Fibroblast of pulmonary artery (primary cell): ENCODE results near the gene CABLES1.
A peak's percentile ranks its signal among the peaks of the same experiment; 100 is the strongest.

ENCODE experiments used
- DNase-seq: peaks from one replicate; pipeline ENCODE4 v3.0.0-alpha.2; 2010; ENCODE audit warnings: low read depth
- H3K4me3 ChIP-seq: replicated peaks from 2 replicates; pipeline ENCODE4 v1.5.1; 2011; ENCODE audit warnings: low read depth, mild to moderate bottlenecking, control low read depth, low read length, moderate library complexity
- CTCF ChIP-seq: IDR thresholded peaks from 2 replicates; pipeline ENCODE4 v1.5.1; 2011; ENCODE audit warnings: mild to moderate bottlenecking, control low read depth, low read length, inconsistent platforms; ENCODE audit errors: missing control alignments

Gene CABLES1

GRCh38 chr18:23209796-23210195 lies 74.5 kb downstream of the CABLES1 start:
- no peak for TF ChIP-seq CTCF
- H3K4me3 ChIP-seq = no peak overlapping the region
- DNase-seq = no peak

GRCh38 chr18:23210526-23210925 lies 75.2 kb downstream of the CABLES1 start:
- H3K4me3 ChIP-seq = no peak overlapping the region
- no peak for TF ChIP-seq CTCF
- no peak for DNase-seq

GRCh38 chr18:23211146-23211545 lies 75.9 kb downstream of the CABLES1 start:
- no peak for DNase-seq
- no peak overlapping the region for H3K4me3 ChIP-seq
- TF ChIP-seq CTCF = no peak

GRCh38 chr18:23212161-23212560 lies 76.9 kb downstream of the CABLES1 start:
- no peak for TF ChIP-seq CTCF
- no peak overlapping the region for H3K4me3 ChIP-seq
- no peak for DNase-seq

- DNase-seq = peak; percentile 46
- no peak for TF ChIP-seq CTCF
- H3K4me3 ChIP-seq = no peak overlapping the region
These were observed 77.9 kb downstream of the CABLES1 start for GRCh38 chr18:23213200-23213599.

GRCh38 chr18:23217781-23218180 lies 82.5 kb downstream of the CABLES1 start:
- TF ChIP-seq CTCF = no peak
- no peak overlapping the region for H3K4me3 ChIP-seq
- DNase-seq = no peak

- H3K4me3 ChIP-seq = no peak overlapping the region
- no peak for DNase-seq
- no peak for TF ChIP-seq CTCF
These were observed 85.1 kb downstream of the CABLES1 start for GRCh38 chr18:23220355-23220754.
